Erythroblast (primary cell): ENCODE data around the gene IMMP2L.

Source experiments
- GATA1 ChIP-seq: IDR thresholded peaks from 2 replicates; pipeline ENCODE4 v1.6.1; 2011; ENCODE audit warnings: low read depth, mild to moderate bottlenecking, control low read depth, low read length, moderate library complexity
- POLR2A ChIP-seq: IDR thresholded peaks from 2 replicates; pipeline ENCODE4 v1.6.1; 2011; ENCODE audit warnings: mild to moderate bottlenecking, low read length

DNA sequence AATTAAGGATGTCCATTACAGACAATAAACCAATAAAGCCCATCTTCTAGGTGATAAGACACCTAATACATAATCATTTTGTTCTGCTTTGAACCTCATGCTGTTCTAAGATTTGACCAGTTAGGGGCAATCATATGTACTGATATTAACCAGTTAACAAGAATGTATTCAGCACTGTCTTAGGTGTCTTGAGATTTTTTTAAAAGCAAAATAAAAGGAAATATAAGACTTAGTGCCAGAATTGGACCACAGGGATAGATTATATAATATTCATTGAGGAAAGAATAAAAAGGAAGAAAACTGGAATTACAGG lies 32.0 kb downstream of the IMMP2L start:
- TF ChIP-seq POLR2A (no peak), GATA1 (no peak)
